GM20000 (cell line): ENCODE measurements around the gene ZNRF3.

Experiments used
- DNase-seq: peaks from one replicate; pipeline ENCODE4 v3.0.0; 2012; ENCODE audit warnings: low spot score
- TF ChIP-seq, protein P1 (sequence below): IDR thresholded peaks from 2 replicates; pipeline ENCODE4 v1.5.1; 2012; ENCODE audit warnings: mild to moderate bottlenecking, control low read depth; ENCODE audit errors: extremely low read depth, missing control alignments

The ZNRF3 gene

DNA sequence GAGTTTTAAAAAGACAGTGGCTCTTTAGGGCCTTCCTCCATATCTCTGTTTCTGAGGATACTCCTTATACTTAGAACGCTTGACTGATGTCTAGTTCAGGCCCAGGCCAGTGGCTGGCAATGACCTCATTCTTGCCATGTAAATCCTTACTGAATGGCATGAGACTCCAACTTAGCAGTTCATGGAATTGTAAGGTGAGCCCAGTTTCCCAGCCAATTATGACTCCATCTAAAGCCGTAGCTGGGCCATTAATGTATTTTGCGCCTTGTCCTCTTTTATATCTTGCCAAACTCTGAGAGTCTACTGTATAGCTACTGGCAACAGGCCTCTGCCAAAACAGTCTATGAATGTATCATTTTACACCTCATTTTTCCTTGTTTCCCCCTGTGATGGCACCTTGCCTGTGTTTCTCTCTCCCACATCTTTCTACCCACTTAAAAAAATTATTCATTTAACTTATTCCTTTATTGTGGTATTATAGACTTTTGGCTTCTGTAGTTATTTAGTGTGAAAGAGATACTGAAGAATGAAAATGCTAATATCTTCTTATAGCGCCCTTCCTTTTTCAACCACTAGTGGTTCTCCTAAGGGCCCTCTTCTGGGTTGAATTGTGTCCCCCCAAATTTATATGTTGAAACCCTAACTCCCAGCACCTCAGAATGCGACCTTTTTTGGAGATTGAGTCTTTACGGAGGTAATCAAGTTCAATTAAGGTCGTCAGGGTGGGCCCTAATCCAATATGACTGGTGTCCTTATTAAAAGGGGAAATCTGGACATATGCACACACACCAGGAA is 67.4 kb downstream of the ZNRF3 start:
- TF ChIP-seq, protein P1, sequence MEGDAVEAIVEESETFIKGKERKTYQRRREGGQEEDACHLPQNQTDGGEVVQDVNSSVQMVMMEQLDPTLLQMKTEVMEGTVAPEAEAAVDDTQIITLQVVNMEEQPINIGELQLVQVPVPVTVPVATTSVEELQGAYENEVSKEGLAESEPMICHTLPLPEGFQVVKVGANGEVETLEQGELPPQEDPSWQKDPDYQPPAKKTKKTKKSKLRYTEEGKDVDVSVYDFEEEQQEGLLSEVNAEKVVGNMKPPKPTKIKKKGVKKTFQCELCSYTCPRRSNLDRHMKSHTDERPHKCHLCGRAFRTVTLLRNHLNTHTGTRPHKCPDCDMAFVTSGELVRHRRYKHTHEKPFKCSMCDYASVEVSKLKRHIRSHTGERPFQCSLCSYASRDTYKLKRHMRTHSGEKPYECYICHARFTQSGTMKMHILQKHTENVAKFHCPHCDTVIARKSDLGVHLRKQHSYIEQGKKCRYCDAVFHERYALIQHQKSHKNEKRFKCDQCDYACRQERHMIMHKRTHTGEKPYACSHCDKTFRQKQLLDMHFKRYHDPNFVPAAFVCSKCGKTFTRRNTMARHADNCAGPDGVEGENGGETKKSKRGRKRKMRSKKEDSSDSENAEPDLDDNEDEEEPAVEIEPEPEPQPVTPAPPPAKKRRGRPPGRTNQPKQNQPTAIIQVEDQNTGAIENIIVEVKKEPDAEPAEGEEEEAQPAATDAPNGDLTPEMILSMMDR, result no peak
- DNase-seq, result no peak

DNA sequence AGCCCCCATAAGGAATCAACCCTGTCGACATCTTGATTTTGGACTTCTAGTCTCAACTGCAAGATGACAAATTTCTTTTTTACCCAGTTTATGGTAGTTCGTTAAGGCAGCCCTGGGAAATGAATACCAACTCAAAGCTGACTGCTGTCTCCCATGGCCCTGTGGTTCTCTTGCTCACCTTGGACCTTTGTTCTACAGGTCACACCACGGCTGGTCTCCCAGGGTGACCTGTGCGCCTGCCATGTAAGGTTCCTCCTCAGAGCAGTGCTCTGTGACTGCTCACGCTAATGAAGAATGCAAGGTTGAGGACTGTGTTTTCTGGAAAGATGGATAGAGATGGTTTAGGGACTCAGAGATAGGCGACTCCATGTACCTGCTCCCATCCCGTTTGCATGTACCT is 68.2 kb downstream of the ZNRF3 start:
- no peak for DNase-seq
- TF ChIP-seq, protein P1, result no peak

DNA sequence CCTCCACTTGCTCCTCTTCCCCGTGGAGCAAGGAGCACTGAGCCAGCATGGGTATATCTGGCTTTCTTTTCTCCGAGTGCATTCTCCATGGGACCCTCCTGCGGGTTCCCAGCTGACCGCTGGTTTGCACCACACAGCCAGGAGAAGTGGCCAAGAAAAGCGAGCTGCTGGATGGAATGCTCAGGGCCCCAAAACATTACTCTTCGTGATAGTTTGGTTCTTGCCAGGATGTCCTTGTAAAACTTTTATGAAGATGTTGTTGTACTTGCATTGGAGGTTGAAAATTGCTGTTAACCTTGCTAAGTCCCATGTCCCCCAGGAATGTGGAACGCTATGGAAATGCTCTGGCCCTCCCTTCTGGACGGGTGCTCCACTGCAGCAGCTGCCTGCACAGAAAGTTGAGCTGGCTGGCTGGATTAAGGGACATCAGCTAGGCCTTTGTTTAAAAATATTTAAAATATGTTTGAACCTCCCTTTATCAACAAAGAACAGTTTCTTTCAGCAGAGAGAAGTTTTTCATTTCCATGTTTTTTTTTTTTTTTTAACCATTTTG is 68.7 kb downstream of the ZNRF3 start:
- DNase-seq, result no peak

DNA sequence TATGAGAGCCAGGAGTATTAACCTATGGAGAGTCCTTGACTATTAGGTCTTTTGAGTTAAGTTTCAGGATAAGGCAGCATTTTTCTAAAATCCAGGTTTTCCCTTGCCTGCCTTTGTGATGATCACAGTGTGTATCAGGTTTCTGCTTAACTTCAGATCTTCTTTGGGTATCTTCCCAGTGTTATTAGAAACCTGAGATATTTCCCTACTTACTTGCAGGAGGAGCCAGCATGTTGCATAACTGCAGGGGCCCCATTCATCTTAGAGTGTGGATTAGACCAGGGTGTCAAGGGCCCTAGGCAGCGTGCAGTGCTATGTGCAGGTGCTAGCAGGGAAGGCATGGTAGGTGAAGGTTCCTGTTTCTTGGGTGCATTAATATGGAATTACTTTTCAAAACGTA is 69.5 kb downstream of the ZNRF3 start:
- TF ChIP-seq, protein P1, result no peak
- no peak for DNase-seq

More for the DNA sequence above, 68.7 kb downstream of the ZNRF3 start:
- TF ChIP-seq, protein P1, result no peak

DNA sequence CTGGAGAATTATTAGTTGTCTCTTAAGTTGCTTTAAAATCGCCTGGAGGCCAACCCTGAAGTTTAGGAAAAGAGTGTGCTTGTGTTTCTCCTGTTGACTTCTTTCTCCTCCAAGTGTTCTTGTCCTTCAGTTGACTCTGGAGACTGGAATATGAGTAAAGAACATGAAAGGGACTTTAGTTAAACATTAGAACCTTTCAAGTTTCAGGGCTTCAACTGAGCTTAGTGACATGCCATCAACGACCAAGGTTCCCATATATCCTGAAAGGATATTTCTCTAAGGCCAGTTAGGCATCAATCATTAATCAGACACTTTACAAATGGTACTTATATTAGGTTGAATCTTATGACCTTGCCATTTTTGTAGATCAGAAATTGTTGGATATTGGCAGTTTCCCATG is 70.0 kb downstream of the ZNRF3 start:
- TF ChIP-seq, protein P1, result no peak
- no peak for DNase-seq

DNA sequence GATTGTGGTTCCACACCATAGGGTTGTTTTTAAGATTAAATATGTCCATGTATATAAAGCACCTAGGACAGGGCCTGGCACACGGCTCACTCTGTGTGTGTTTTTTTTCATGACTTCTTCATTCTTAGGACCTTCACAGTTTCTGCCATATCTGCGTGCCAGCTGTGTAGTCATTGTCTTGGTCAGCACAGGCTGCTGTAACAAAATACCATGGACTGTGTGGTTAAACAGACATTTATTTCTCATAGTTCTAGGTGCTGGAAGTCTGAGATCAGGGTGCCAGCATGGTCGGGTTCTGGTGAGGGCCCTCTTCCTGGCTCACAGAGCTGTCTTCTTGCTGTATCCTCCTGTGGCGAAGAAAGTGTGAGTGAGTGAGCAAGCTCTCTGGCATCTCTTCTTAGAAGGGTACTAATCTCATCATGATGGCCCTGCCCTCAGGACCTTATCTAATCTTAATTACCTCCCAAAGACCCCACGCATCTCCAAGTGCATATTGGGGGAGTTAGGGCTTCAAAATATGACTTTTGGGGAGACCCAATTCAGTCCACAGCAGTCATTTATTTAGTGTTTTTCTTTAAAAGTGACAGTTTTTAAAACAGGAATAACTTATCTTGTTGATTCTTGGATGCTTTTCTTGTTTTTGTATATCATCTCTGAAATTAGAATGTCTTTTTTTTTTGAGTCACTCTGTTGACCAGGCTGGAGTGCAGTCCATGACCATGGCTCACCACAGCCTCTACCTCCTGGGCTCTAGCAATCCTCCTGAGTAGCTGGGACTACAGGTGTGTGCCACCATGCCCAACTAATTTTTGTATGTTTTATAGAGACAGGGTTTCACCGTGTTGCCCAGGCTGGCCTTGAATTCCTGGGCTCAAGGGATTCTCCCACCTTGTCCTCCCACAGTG is 70.9 kb downstream of the ZNRF3 start:
- no peak for DNase-seq
- TF ChIP-seq, protein P1, result no peak

DNA sequence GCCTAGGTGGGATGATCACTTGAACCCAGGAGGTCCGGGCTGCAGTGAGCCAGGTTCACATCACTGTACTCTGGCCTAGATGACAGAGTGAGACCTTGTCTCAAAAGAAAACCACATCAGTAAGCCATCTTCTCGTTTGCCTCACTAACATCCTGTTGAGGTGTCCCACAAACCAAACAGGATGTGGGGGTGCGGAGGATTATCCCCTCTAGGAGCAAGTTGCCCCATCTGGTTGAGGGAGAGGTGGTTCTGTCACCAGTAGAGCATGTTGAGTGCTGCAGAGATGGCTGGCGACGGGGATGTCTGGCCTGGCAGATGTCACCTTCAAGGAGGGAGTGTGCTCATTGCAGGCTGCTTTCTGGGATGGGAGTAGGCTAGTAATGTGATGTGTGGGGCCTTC is 72.4 kb downstream of the ZNRF3 start:
- DNase-seq, result peak; percentile 34

More for the DNA sequence above, 72.4 kb downstream of the ZNRF3 start:
- TF ChIP-seq, protein P1, result no peak
